Measurements from ENCODE around the gene NHSL1.

DNA sequence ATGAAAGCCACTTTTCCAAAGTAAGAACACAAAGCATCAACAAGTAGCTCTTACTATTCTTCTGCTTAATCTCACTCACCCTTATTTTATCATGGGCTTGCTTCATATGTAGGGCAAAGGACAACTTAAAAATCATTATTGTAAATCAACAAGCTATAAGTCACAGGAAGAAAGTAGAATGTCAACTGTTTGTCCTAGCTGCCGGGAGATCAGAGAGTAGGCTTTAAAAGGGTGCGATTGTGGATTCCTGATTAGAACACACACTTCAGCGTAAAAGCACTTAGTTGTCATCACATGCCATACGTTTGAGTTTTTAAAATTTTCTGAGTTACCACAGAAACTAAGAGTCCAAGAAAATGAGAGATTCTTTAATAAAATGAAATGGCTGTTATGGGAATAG lies 44.4 kb upstream of the NHSL1 start:
- no peak for TF ChIP-seq CTCF (IDR thresholded peaks at IDR 0.05; ENCODE audit: insufficient read depth, low read length, poor library complexity, severe bottlenecking)
- TF ChIP-seq EZH2phosphoT487 (conservative IDR thresholded peaks at IDR 0.05; ENCODE audit: low read length): no peak
